ENCODE measurements around the gene LRRC46. TPM values are rescaled to one million over a fixed set of nuclear protein-coding genes. Genes with fewer than 3 reads are reported as not detected.

The LRRC46 gene
- total and polyA plus RNA-seq, 2 experiments from 2014 or later, result 0.18 to 0.35 TPM

- Mint-ChIP-seq H3K9me3 (no peaks in the 10 kb centered on the region), H3K36me3 (ENCODE audit: low read depth) (no peaks in the 10 kb centered on the region), H3K27ac (no peak overlapping the region), H3K4me1 (peaks cover 64% of the 10 kb centered on the region), H3K4me3 (peak overlapping the region; percentile 64), H3K27me3 (ENCODE audit: insufficient read depth, low read depth, poor library complexity) (peaks cover 48% of the 10 kb centered on the region)
- H3F3A ChIP-seq (replicated peaks; ENCODE audit: low read depth), result peaks cover 6% of the 10 kb centered on the region; the same call in 1 of the 2 replicates
- no peak for TF ChIP-seq ZNF331 (CRISPR knock-in tag; IDR thresholded peaks at IDR 0.05; ENCODE audit: low read depth)
- TF ChIP-seq NANOG (IDR thresholded peaks at IDR 0.05; ENCODE audit: borderline replicate concordance), result 0 out of 2 replicates have a peak, but pooled peaks have one; percentile 4
- DNase-seq (ENCODE audit: low spot score) (peak; percentile 34), ATAC-seq (no peak)
- H3K4me3 ChIP-seq, result peak overlapping the region; percentile 75
- H3K79me2 ChIP-seq (replicated peaks; ENCODE audit: insufficient read depth), result no peaks in the 10 kb centered on the region
- H4K20me1 ChIP-seq (replicated peaks; ENCODE audit: insufficient read depth), result peaks cover 5% of the 10 kb centered on the region; the same call in 1 of the 2 replicates
- H2AFZ ChIP-seq, result no peak overlapping the region
- H3K36me3 ChIP-seq (ENCODE audit: insufficient read depth), result no peaks in the 10 kb centered on the region
- peaks cover 66% of the 10 kb centered on the region for H3K27me3 ChIP-seq (ENCODE audit: insufficient read depth)
- H3K27ac ChIP-seq (ENCODE audit: low read depth), result no peak overlapping the region
- H3K4me1 ChIP-seq (ENCODE audit: insufficient read depth), result peaks cover 49% of the 10 kb centered on the region
- H3K4me2 ChIP-seq, result peak overlapping the region; percentile 95
- H3K9me2 ChIP-seq (ENCODE audit: insufficient read depth), result no peaks in the 10 kb centered on the region
These were observed 42.0 kb downstream of the LRRC46 start for GRCh38 chr17:47873200-47874090.

- Histone ChIP-seq H3K27me3 (ENCODE audit: insufficient read depth) (peaks cover 49% of the 10 kb centered on the region), H3K9me2 (ENCODE audit: insufficient read depth) (no peaks in the 10 kb centered on the region), H3K4me2 (peak overlapping the region; percentile 51), H3K4me3 (no peak overlapping the region), H3K79me2 (replicated peaks; ENCODE audit: insufficient read depth) (no peaks in the 10 kb centered on the region), H3K4me1 (ENCODE audit: insufficient read depth) (peaks cover 48% of the 10 kb centered on the region), H3K27ac (ENCODE audit: low read depth) (no peak overlapping the region), H2AFZ (no peak overlapping the region), H3K36me3 (ENCODE audit: insufficient read depth) (no peaks in the 10 kb centered on the region), H4K20me1 (replicated peaks; ENCODE audit: insufficient read depth) (peaks cover 5% of the 10 kb centered on the region; the same call in 1 of the 2 replicates), H3F3A (replicated peaks; ENCODE audit: low read depth) (peaks cover 8% of the 10 kb centered on the region; the same call in 1 of the 2 replicates)
- H3K36me3 Mint-ChIP-seq (ENCODE audit: low read depth), result no peaks in the 10 kb centered on the region
- no peak overlapping the region; the same call in 2 of the 3 replicates for H3K4me3 Mint-ChIP-seq
- H3K27ac Mint-ChIP-seq, result no peak overlapping the region
- no peak for ATAC-seq
- peaks cover 57% of the 10 kb centered on the region for H3K4me1 Mint-ChIP-seq
- DNase-seq (ENCODE audit: low spot score), result no peak
- H3K9me3 Mint-ChIP-seq, result no peaks in the 10 kb centered on the region
- peaks cover 42% of the 10 kb centered on the region for H3K27me3 Mint-ChIP-seq (ENCODE audit: insufficient read depth, low read depth, poor library complexity)
- TF ChIP-seq NANOG (IDR thresholded peaks at IDR 0.05; ENCODE audit: borderline replicate concordance) (no peak), REST (IDR thresholded peaks at IDR 0.05; ENCODE audit: unreplicated experiment) (no peak), CREB1 (CRISPR knock-in tag; IDR thresholded peaks at IDR 0.05; ENCODE audit: low read depth) (no peak), JUNB (IDR thresholded peaks at IDR 0.05; ENCODE audit: unreplicated experiment) (no peak), CTCF (conservative IDR thresholded peaks at IDR 0.05; ENCODE audit: low read depth in 2 of 2) (no peak)
These were observed 43.8 kb downstream of the LRRC46 start for GRCh38 chr17:47875011-47875985.

Measured in GM23338 (cell line).